HG02970 (cell line): ENCODE data around the gene KIF1C.
A peak's percentile ranks its signal among the peaks of the same experiment; 100 is the strongest.

Experiments used
- ATAC-seq: cut with Tn5 transposase; IDR thresholded peaks from one replicate; pipeline ENCODE4 v1.9.1; 2021; ENCODE audit warnings: mild to moderate bottlenecking, moderate library complexity, moderate number of reproducible peaks; ENCODE audit not compliant: unreplicated experiment, low FRiP score

The KIF1C gene

DNA sequence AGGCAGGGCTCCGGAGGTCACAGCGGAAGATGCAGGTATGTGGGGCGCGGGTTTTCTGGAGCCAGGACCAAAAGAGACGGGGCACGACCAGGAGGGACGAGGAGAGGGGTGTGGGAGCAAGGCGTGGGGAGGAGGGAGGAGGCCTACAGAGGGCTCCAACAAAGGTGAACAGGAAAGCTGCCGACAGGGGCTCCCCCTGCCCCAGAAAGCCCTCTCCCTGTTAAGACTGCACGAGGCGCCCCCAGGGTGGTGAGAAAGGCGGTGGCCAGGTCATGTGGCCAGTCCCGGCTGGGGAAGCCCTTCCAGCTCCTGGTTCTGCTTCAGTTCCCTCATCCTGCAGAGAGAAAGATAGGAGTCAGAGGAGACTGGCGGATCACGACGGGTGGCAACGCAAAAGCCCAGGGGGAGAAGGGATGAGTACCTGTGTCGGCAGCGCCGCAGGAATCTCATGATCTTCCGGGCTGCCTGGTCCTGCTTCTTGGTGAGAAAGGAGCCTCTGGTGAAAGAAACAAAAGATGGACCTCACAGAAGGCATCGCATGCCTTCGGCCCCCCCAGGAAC lies 29.2 kb upstream of the KIF1C start:
- no peak for ATAC-seq

DNA sequence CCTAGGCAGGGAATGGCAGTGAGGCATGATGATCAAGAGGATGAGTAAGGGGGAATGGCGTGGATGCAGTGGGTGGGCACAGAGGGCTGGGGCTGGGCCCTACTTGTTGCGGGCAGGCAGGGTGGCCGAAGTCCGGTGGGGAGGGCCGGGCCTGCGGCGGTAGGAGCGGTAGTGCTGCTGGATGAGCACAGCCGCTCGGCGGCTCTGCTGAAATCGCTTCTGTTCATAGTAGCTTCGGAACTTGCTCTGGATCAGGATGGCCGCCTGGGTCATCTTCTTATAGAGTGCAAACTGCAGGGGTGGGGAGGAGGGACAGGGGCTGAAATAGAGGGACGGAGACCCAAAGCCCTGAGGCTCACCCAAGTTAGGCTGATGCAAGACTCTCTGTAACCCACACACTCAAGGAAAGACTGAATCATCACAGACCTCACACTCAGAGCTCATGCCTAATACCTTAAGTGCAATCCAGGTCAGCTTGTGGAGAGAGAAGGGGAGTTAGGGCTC lies 28.7 kb upstream of the KIF1C start:
- ATAC-seq, result no peak

- ATAC-seq, result no peak
Measured at GRCh38 chr17:4969551-4970173, 28.1 kb upstream of the KIF1C start.

- ATAC-seq, result no peak
Measured at GRCh38 chr17:4970273-4970672, 27.5 kb upstream of the KIF1C start.

DNA sequence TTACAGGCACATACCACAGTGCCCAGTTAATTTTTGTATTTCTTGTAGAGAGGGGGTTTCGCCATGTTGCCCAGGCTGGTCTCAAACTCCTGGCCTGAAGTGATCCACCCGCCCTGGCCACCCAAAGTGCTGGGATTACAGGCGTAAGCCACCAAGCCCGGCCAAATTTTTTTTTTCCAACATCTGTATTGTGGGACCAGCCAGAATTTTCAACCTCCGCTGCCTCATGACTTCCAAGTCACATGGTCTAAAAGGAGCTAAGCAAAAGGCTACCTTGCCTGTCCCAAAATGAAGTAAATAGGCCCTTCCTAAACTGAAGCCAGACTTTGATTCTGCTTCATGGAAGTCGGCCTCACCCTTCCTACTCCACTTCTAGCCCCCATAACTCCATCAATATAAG lies 25.9 kb upstream of the KIF1C start:
- ATAC-seq, result no peak

DNA sequence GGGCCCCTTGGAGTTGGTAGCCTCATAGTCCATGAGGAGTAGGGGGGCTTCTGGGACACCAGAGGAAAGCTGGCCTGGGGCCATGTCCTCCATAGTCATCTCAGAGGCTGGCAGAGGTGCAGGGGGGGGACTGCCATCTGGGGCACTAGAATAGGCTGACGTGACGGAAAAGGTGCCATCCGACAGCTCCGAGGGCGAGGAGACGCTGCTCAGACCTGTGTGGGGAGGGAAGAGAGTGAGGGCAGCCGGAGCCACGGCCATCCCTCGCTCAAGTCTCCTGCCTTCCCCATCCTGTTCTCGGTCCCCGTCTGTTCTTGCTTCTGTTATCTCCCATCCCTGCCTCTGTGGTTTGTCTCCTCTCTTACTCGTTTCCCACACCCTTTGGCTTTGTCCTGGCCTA lies 25.4 kb upstream of the KIF1C start:
- ATAC-seq, result no peak

- no peak for ATAC-seq
Measured at GRCh38 chr17:4972752-4973151, 25.0 kb upstream of the KIF1C start.

- no peak for ATAC-seq
Measured at GRCh38 chr17:4973256-4974114, 24.3 kb upstream of the KIF1C start.

GRCh38 chr17:4974115-4974670 lies 23.6 kb upstream of the KIF1C start:
- ATAC-seq, result no peak

- no peak for ATAC-seq
Measured at GRCh38 chr17:4978726-4979125, 19.0 kb upstream of the KIF1C start.

GRCh38 chr17:4980644-4981216 lies 17.0 kb upstream of the KIF1C start:
- ATAC-seq, result no peak

DNA sequence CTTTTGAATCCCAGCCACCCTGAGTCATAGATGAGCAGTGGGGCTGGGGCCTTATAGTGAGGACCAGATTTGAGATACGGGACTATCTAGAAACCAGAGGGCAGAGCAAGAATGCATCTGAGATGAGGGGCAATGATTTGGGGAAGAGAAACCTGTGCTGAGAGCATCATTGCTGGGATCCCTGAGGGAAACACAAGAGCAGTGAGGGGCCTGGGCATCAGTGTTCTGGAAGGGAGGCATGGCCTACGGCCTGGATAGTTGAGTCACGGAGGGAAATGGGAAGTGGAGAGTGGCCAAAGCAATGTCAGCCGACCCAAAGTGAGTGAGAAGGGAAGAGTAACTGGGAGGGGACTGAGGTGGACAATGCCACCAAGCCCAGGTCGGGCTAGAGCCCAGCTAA lies 15.4 kb upstream of the KIF1C start:
- ATAC-seq, result no peak

DNA sequence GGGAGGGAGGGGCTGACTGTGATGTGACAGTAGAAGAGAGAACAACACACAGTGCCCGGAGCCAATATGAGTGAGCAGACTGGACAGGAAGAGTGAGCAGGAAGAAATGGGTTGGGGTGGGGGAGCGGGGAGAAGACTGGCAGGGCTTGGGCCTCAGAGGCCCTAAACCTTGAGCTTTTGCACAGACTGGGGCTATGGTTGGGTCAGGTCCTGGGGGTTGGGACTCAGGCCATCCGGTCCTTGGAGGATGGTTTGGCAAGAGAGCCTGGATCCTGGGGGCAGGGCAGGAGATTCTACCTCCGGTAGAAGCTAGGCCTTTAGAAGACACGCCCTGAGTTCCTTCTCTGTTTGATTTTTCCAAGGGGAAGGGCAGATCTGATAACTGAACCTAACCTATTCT lies 11.3 kb upstream of the KIF1C start:
- ATAC-seq, result no peak

GRCh38 chr17:4986951-4987766 lies 10.6 kb upstream of the KIF1C start, which contains the start of gene CAMTA2:
Gene CAMTA2, minus strand, starts transcription at chr17:4987675. Its CDS starts 1,453 bp downstream, at chr17:4986222.
- ATAC-seq, result peak; percentile 63

DNA sequence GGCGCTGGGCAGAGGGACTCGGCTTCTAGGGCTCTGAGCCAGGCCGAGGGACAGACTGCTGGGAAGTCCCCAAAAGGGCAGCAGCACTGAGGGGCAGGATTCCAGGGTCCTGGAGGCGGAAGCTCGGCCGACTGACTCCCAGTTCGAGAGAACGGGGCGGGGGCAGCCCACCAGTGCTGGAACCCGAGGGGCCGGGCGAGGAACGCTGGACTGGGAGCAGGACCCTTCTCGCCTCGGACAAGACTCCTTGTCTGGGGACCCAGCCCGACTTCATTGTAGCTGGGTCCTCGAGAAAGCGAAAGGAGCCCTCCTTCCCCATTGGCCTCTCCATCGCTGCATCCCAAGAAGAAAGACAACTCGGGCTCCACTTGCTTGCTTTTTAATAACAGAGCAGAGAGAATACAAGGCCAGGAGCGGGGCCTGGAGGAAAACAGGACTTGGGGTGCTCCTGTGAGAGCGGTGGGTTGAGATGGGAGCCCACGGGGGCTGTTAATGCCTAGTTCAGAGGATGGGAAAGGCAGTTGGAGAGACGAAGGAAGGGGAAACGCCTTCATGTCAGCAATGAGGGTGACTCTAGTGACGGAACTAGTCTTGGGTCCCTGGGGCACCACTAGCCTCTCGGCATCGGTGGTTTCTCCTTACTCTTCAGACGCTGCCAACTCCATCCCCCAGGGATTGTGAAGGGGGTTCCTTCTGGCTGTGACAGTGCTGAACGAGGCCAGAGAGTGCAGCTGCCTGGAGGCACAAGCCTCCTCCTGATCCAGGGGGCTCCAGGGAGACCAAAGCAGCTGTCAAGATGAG lies 9.8 kb upstream of the KIF1C start:
- no peak for ATAC-seq

GRCh38 chr17:4994081-4994595 lies 3.6 kb upstream of the KIF1C start:
- no peak for ATAC-seq

GRCh38 chr17:4998027-4998731 lies 429 bp downstream of the KIF1C start:
- peak; percentile 2 for ATAC-seq

DNA sequence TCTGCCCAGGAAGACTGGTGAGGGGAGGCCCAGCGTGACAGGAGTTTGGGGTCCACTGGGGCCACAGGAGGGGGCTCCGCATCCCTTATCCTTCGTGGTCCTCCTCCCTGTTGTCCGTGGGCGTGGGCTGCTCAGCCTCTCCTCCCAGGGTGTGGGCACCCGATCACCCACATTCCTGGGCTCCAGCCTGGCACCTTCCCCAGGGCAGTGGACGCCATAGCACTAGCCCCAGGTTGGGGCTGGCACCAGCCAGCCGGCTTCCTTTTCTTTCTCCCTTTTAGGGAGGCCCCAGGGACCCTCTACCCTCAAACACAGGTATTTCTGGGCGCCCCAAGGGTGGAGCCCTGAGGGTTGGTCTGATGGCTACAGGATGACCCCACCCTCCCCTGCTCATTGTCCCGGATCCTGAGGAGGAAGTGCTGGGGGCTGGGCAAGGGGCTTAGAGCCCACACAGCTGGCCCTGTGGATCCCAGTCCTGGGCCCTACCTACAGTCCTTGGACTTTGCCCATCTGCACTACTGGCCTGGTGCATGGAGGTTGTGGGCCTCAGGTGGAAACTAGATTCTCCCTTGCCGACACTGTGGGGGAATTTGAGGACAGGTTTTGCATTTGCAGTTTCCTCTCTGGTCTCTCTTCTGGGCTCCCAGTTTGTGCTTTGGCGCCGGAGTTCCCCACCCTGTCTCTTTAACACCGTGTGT lies 1.1 kb downstream of the KIF1C start:
- ATAC-seq, result no peak
